K562 (cell line): ENCODE measurements around the gene BEST4. TPM values are rescaled to one million over a fixed set of nuclear protein-coding genes. Genes with fewer than 3 reads are reported as not detected.

Source experiments
- CBFA2T2 ChIP-seq: fragments of 450-650 bp; conservative IDR thresholded peaks from 2 replicates; pipeline ENCODE4 v1.6.1; 2017; ENCODE audit warnings: mild to moderate bottlenecking
- CCAR2 ChIP-seq: fragments of 200-400 bp; formaldehyde crosslinking; IDR thresholded peaks from 2 replicates; pipeline ENCODE4 v1.6.1; 2017; ENCODE audit warnings: mild to moderate bottlenecking, low read depth, low read length
- KDM5B ChIP-seq: fragments of 200-600 bp; sonication (generic); IDR thresholded peaks from 2 replicates; pipeline ENCODE4 v1.6.1; 2012; ENCODE audit warnings: low read depth, mild to moderate bottlenecking, moderate library complexity, low read length, control low read depth, inconsistent platforms; ENCODE audit not compliant: insufficient replicate concordance
- PCBP1 ChIP-seq: fragments of 200-400 bp; formaldehyde crosslinking; IDR thresholded peaks from 2 replicates; pipeline ENCODE4 v1.6.1; 2018; ENCODE audit warnings: mild to moderate bottlenecking, low read depth, low read length; ENCODE audit not compliant: poor library complexity, severe bottlenecking
- POLR2A ChIP-seq: fragments of 450-650 bp; conservative IDR thresholded peaks from 2 replicates; pipeline ENCODE4 v1.6.1; 2016
- RCOR1 ChIP-seq, 2 experiments: IDR thresholded peaks; 2 replicates each; pipeline ENCODE4 v1.6.1; 2012; ENCODE audit warnings: low read depth in 2 of 2, low read length in 2 of 2, borderline replicate concordance in 1 of 2, improper control_type of control experiment in 1 of 2
- STAG1 ChIP-seq: sonication (generic); formaldehyde crosslinking; IDR thresholded peaks from 2 replicates; pipeline ENCODE4 v1.5.0; 2020; ENCODE audit warnings: missing genetic modification reagents, borderline replicate concordance
- ZNF561 ChIP-seq: fragments of 450-650 bp; formaldehyde crosslinking; conservative IDR thresholded peaks from 2 replicates; pipeline ENCODE4 v1.4.0; 2020; ENCODE audit warnings: mild to moderate bottlenecking, moderate library complexity
- ZNF764 ChIP-seq: fragments of 250-450 bp; sonication (Bioruptor Pico); IDR thresholded peaks from 2 replicates; pipeline ENCODE4 v1.4.0; 2020; ENCODE audit warnings: low read depth, mild to moderate bottlenecking, moderate library complexity
- polyA plus RNA-seq, 8 experiments: library from polyadenylated mRNA; depleted of rRNA in 4 of 8; stranded (reverse) in 5 of 8; unstranded in 3 of 8; fragments of >200 nt; fragmentation: Nextera tagmentation in 2 of 8; fragmentation: Illumina TruSeq in 1 of 8; extraction: Ambion mirVana in 2 of 8; extraction: Trizol in 1 of 8; gene quantifications; 2 replicates each; pipeline versions ENCODE4 v1.2.1 to v1.2.3, GENCODE V29; 2011 to 2014; ENCODE audit warnings: inconsistent platforms in 1 of 8, missing spikeins in 1 of 8
- total RNA-seq, 7 experiments: library from RNA; depleted of rRNA in 6 of 7; stranded (reverse); fragments of >200 nt in 6 of 7; fragmentation: Illumina TruSeq in 2 of 7; extraction: Trizol in 2 of 7; gene quantifications; 2 replicates each; pipeline versions ENCODE4 v1.2.1 to v1.2.3, GENCODE V29; 2011 to 2021; ENCODE audit warnings: low replicate concordance in 1 of 7
- TF ChIP-seq, protein P1 (sequence below), 2 experiments: IDR thresholded peaks; 2 replicates each; pipeline ENCODE4 v1.6.1; 2012; ENCODE audit warnings: improper control_type of control experiment in 2 of 2, low read depth in 2 of 2, low read length in 2 of 2, borderline replicate concordance in 1 of 2
- TF ChIP-seq, protein P2 (sequence below): fragments of 450-650 bp; IDR thresholded peaks from 2 replicates; pipeline ENCODE4 v1.6.1; 2016; ENCODE audit warnings: antibody characterized with exemption
- TF ChIP-seq, protein P3 (sequence below): sonication (generic); formaldehyde crosslinking; IDR thresholded peaks from 2 replicates; pipeline ENCODE4 v1.5.0; 2020; ENCODE audit warnings: missing genetic modification reagents
- TF ChIP-seq, protein P4 (sequence below): fragments of 450-650 bp; IDR thresholded peaks from 2 replicates; pipeline ENCODE4 v1.7.1; 2018; ENCODE audit warnings: mild to moderate bottlenecking, low read depth; ENCODE audit not compliant: partially characterized antibody
- TF ChIP-seq, protein P5 (sequence below): sonication (generic); formaldehyde crosslinking; IDR thresholded peaks from 2 replicates; pipeline ENCODE4 v1.8.0; 2022; ENCODE audit warnings: mild to moderate bottlenecking, missing genetic modification reagents
- TF ChIP-seq, protein P6 (sequence below): sonication (generic); formaldehyde crosslinking; IDR thresholded peaks from 2 replicates; pipeline ENCODE4 v1.8.1; 2022; ENCODE audit warnings: missing genetic modification reagents

BEST4 gene
- total and polyA plus RNA-seq, 9 of the 15 experiments (the other 6 are each of a cell fraction or from before 2014, with no cell fraction given) = 0.07 to 0.11 TPM; not detected in 7

DNA sequence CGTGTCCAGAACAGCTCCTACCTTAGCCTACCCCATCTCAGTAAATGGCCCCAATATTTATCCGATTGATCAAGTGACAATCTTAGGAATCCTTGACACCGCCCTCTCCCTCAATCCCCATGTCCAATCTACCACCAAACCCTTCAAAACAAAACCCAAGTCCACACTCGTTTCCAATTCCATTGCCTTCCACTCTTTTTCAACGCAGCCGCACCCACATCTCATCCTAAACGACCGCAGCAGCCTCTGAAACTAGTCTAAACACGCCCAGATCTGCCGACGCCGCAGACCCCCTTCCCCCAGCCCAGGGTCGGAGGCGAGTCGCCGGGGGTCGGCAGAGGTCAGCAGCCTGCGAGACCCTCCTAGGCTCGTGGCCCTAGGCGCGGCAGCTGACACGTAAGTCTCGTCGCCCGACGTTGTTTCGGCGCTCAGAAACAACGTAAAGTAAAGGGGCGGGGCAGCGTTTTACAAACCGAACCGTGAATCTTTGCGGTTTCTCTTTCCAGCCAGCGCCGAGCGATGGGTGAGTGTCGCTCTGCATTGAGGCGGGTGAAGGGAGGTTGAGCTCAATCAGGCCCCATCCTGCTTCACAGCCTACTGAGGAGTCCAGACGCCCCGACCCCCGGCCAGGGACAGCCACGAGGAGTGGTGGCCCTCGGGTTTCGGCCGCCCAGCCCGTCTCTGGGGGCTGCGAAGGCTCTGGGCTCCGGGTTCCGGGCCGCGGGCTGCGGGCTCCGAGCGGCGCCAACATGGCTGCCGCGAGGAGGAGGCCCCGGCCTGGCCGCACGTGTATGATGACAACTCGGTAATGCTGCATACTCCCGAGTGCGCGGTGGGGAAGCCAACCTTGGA lies 12.7 kb downstream of the BEST4 start, which contains the start of gene RPS8 (continued):
- TF ChIP-seq, protein P1, sequence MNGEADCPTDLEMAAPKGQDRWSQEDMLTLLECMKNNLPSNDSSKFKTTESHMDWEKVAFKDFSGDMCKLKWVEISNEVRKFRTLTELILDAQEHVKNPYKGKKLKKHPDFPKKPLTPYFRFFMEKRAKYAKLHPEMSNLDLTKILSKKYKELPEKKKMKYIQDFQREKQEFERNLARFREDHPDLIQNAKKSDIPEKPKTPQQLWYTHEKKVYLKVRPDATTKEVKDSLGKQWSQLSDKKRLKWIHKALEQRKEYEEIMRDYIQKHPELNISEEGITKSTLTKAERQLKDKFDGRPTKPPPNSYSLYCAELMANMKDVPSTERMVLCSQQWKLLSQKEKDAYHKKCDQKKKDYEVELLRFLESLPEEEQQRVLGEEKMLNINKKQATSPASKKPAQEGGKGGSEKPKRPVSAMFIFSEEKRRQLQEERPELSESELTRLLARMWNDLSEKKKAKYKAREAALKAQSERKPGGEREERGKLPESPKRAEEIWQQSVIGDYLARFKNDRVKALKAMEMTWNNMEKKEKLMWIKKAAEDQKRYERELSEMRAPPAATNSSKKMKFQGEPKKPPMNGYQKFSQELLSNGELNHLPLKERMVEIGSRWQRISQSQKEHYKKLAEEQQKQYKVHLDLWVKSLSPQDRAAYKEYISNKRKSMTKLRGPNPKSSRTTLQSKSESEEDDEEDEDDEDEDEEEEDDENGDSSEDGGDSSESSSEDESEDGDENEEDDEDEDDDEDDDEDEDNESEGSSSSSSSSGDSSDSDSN (IDR thresholded peaks at IDR 0.05; ENCODE audit: borderline replicate concordance in 1 of 2, low read depth in 2 of 2, low read length in 2 of 2) = no peak
- TF ChIP-seq CBFA2T2 = peak; percentile 23; the same call in 1 of the 2 replicates
- TF ChIP-seq, protein P2, sequence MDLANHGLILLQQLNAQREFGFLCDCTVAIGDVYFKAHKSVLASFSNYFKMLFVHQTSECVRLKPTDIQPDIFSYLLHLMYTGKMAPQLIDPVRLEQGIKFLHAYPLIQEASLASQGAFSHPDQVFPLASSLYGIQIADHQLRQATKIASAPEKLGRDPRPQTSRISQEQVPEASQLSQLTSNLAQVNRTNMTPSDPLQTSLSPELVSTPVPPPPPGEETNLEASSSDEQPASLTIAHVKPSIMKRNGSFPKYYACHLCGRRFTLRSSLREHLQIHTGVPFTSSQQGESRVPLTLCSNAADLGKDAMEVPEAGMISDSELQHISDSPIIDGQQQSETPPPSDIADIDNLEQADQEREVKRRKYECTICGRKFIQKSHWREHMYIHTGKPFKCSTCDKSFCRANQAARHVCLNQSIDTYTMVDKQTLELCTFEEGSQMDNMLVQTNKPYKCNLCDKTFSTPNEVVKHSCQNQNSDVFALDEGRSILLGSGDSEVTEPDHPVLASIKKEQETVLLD = peak; percentile 93
- peak; percentile 99 for TF ChIP-seq KDM5B
- no peak for TF ChIP-seq CCAR2
- TF ChIP-seq PCBP1 = peak; percentile 95
- TF ChIP-seq, protein P3, sequence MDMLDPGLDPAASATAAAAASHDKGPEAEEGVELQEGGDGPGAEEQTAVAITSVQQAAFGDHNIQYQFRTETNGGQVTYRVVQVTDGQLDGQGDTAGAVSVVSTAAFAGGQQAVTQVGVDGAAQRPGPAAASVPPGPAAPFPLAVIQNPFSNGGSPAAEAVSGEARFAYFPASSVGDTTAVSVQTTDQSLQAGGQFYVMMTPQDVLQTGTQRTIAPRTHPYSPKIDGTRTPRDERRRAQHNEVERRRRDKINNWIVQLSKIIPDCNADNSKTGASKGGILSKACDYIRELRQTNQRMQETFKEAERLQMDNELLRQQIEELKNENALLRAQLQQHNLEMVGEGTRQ (CRISPR knock-in tag) = peak; percentile 54
- no peak for TF ChIP-seq RCOR1 (IDR thresholded peaks at IDR 0.05; ENCODE audit: borderline replicate concordance in 1 of 2, low read depth in 2 of 2, low read length in 2 of 2)
- TF ChIP-seq ZNF561 (CRISPR knock-in tag) = no peak
- peak; percentile 100 for TF ChIP-seq POLR2A
- no peak for TF ChIP-seq STAG1 (CRISPR knock-in tag)
- TF ChIP-seq, protein P4, sequence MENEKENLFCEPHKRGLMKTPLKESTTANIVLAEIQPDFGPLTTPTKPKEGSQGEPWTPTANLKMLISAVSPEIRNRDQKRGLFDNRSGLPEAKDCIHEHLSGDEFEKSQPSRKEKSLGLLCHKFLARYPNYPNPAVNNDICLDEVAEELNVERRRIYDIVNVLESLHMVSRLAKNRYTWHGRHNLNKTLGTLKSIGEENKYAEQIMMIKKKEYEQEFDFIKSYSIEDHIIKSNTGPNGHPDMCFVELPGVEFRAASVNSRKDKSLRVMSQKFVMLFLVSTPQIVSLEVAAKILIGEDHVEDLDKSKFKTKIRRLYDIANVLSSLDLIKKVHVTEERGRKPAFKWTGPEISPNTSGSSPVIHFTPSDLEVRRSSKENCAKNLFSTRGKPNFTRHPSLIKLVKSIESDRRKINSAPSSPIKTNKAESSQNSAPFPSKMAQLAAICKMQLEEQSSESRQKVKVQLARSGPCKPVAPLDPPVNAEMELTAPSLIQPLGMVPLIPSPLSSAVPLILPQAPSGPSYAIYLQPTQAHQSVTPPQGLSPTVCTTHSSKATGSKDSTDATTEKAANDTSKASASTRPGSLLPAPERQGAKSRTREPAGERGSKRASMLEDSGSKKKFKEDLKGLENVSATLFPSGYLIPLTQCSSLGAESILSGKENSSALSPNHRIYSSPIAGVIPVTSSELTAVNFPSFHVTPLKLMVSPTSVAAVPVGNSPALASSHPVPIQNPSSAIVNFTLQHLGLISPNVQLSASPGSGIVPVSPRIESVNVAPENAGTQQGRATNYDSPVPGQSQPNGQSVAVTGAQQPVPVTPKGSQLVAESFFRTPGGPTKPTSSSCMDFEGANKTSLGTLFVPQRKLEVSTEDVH = peak; percentile 90
- TF ChIP-seq, protein P5, sequence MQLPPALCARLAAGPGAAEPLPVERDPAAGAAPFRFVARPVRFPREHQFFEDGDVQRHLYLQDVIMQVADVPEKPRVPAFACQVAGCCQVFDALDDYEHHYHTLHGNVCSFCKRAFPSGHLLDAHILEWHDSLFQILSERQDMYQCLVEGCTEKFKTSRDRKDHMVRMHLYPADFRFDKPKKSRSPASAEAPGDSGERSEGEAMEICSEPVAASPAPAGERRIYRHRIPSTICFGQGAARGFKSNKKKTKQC (CRISPR knock-in tag) = peak; percentile 50
- no peak for TF ChIP-seq ZNF764
- TF ChIP-seq, protein P6, sequence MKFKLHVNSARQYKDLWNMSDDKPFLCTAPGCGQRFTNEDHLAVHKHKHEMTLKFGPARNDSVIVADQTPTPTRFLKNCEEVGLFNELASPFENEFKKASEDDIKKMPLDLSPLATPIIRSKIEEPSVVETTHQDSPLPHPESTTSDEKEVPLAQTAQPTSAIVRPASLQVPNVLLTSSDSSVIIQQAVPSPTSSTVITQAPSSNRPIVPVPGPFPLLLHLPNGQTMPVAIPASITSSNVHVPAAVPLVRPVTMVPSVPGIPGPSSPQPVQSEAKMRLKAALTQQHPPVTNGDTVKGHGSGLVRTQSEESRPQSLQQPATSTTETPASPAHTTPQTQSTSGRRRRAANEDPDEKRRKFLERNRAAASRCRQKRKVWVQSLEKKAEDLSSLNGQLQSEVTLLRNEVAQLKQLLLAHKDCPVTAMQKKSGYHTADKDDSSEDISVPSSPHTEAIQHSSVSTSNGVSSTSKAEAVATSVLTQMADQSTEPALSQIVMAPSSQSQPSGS (CRISPR knock-in tag) = 0 out of 2 replicates have a peak, but pooled peaks have one; percentile 50
